Neutrophil (primary cell): Measurements from ENCODE around the gene MTPN.

Experiments
- H3K27ac ChIP-seq: fragments of 200-600 bp; sonication (generic); 2 replicates; pipeline ENCODE4 v1.5.1; 2016; ENCODE audit warnings: mild to moderate bottlenecking, moderate library complexity
- H3K27me3 ChIP-seq: fragments of 200-600 bp; sonication (generic); 2 replicates; pipeline ENCODE4 v1.6.0; 2016; ENCODE audit warnings: mild to moderate bottlenecking
- H3K36me3 ChIP-seq: fragments of 200-600 bp; sonication (generic); 2 replicates; pipeline ENCODE4 v1.5.1; 2017
- H3K4me1 ChIP-seq, 2 experiments: fragments of 200-600 bp in 1 of 2; sonication (generic) in 1 of 2; 1 replicate in 1 of 2; 2 replicates in 1 of 2; pipeline versions ENCODE4 v1.5.1 to v1.6.1; 2013 to 2016; ENCODE audit warnings: low read depth in 1 of 2, low read length in 1 of 2, mild to moderate bottlenecking in 1 of 2, moderate library complexity in 1 of 2; ENCODE audit not compliant: control insufficient read depth in 1 of 2, insufficient read depth in 1 of 2
- H3K4me3 ChIP-seq, 2 experiments: fragments of 200-600 bp in 1 of 2; sonication (generic) in 1 of 2; 1 replicate in 1 of 2; 2 replicates in 1 of 2; pipeline ENCODE4 v1.5.1; 2013 to 2016; ENCODE audit warnings: low read depth in 1 of 2, low read length in 1 of 2, mild to moderate bottlenecking in 1 of 2, moderate library complexity in 1 of 2
- H3K9me3 ChIP-seq: fragments of 200-600 bp; sonication (generic); 2 replicates; pipeline ENCODE4 v1.5.1; 2016
- TF ChIP-seq, protein P1 (sequence below): fragments of 200-600 bp; sonication (generic); IDR thresholded peaks from 2 replicates; pipeline ENCODE4 v1.5.1; 2016; ENCODE audit warnings: antibody characterized with exemption

The MTPN gene

DNA sequence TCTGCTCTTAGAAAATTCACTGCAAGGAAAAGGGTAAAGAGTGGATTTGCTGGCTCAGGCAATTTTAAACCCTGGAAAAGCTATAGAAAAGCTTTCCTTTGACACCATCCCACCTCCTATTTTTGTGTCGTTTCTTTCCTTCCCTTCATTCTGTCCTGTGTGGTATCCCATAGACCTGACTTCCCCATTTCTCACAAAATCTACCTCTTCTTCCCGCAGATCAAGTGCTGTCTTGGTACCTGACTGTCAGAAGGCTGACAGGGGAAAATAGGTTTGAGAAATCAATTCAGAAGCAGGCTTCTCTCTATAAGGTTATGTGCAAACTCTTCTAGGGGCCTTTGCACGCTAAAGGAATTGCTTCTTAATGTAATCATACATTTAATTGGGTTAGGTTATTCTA lies 98.9 kb downstream of the MTPN start:
- Histone ChIP-seq H3K27me3 (no peaks in the 10 kb centered on the region), H3K4me3 (no peak overlapping the region), H3K27ac (no peak overlapping the region), H3K36me3 (no peaks in the 10 kb centered on the region), H3K9me3 (no peaks in the 10 kb centered on the region), H3K4me1 (no peaks in the 10 kb centered on the region)
- TF ChIP-seq, protein P1, sequence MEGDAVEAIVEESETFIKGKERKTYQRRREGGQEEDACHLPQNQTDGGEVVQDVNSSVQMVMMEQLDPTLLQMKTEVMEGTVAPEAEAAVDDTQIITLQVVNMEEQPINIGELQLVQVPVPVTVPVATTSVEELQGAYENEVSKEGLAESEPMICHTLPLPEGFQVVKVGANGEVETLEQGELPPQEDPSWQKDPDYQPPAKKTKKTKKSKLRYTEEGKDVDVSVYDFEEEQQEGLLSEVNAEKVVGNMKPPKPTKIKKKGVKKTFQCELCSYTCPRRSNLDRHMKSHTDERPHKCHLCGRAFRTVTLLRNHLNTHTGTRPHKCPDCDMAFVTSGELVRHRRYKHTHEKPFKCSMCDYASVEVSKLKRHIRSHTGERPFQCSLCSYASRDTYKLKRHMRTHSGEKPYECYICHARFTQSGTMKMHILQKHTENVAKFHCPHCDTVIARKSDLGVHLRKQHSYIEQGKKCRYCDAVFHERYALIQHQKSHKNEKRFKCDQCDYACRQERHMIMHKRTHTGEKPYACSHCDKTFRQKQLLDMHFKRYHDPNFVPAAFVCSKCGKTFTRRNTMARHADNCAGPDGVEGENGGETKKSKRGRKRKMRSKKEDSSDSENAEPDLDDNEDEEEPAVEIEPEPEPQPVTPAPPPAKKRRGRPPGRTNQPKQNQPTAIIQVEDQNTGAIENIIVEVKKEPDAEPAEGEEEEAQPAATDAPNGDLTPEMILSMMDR: no peak

DNA sequence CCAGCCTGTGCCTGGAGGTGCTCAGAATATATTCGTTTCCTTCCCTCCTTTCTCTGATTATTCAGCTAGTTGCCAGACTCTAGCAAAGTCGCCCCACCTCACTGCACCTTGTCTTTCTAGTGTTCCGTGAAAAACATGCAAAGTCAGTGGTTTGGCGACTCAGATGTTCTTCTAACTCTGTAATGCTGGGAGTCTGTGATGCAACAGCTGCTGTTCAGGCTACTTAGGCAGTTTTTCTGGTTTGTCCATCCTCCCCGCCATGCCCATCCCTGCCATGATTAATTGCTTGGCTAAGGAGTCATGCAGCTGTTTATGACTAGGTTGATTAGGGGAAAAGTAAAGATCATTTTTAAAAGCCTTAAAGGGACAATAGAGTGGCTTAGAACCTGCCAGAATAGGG lies 99.4 kb downstream of the MTPN start:
- no peaks in the 10 kb centered on the region for H3K9me3 ChIP-seq
- H3K36me3 ChIP-seq: no peaks in the 10 kb centered on the region
- H3K27me3 ChIP-seq: no peaks in the 10 kb centered on the region
- H3K27ac ChIP-seq: no peak overlapping the region
- no peaks in the 10 kb centered on the region for H3K4me1 ChIP-seq
- TF ChIP-seq, protein P1: no peak
- H3K4me3 ChIP-seq: no peak overlapping the region
